Choroid plexus epithelial cell (primary cell): ENCODE data around the gene PKP4.

Experiments used
- DNase-seq: peaks from one replicate; pipeline ENCODE4 v3.0.0-alpha.2; 2010; ENCODE audit warnings: low read depth
- H3K4me3 ChIP-seq: 2 replicates; pipeline ENCODE4 v1.5.1; 2011; ENCODE audit warnings: low read depth, mild to moderate bottlenecking, control low read depth, low read length, moderate library complexity
- TF ChIP-seq, protein P1 (sequence below): conservative IDR thresholded peaks from 2 replicates; pipeline ENCODE4 v1.5.1; 2011; ENCODE audit warnings: low read depth, mild to moderate bottlenecking, control low read depth, inconsistent platforms, low read length, moderate library complexity

PKP4 gene

DNA sequence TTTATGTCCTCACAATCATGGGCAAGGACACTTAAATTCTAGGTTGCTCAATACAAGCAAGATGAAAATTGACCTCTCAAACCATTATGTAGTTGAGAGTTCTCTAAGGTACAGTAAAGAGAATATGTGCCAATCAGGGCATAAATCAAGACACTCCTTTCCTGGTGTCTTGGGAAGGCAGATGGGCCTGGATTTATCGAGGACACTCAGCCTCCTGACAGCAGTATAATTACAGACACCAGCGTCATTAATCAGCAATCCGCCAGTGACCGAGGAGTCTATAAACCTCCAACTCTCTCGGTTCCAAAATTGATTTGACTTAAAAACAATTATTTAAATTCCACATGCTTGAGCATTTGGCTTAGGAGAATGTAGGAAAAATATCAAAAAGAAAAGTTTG is 262.7 kb downstream of the PKP4 start:
- no peak overlapping the region for H3K4me3 ChIP-seq
- TF ChIP-seq, protein P1, sequence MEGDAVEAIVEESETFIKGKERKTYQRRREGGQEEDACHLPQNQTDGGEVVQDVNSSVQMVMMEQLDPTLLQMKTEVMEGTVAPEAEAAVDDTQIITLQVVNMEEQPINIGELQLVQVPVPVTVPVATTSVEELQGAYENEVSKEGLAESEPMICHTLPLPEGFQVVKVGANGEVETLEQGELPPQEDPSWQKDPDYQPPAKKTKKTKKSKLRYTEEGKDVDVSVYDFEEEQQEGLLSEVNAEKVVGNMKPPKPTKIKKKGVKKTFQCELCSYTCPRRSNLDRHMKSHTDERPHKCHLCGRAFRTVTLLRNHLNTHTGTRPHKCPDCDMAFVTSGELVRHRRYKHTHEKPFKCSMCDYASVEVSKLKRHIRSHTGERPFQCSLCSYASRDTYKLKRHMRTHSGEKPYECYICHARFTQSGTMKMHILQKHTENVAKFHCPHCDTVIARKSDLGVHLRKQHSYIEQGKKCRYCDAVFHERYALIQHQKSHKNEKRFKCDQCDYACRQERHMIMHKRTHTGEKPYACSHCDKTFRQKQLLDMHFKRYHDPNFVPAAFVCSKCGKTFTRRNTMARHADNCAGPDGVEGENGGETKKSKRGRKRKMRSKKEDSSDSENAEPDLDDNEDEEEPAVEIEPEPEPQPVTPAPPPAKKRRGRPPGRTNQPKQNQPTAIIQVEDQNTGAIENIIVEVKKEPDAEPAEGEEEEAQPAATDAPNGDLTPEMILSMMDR = no peak
- no peak for DNase-seq

DNA sequence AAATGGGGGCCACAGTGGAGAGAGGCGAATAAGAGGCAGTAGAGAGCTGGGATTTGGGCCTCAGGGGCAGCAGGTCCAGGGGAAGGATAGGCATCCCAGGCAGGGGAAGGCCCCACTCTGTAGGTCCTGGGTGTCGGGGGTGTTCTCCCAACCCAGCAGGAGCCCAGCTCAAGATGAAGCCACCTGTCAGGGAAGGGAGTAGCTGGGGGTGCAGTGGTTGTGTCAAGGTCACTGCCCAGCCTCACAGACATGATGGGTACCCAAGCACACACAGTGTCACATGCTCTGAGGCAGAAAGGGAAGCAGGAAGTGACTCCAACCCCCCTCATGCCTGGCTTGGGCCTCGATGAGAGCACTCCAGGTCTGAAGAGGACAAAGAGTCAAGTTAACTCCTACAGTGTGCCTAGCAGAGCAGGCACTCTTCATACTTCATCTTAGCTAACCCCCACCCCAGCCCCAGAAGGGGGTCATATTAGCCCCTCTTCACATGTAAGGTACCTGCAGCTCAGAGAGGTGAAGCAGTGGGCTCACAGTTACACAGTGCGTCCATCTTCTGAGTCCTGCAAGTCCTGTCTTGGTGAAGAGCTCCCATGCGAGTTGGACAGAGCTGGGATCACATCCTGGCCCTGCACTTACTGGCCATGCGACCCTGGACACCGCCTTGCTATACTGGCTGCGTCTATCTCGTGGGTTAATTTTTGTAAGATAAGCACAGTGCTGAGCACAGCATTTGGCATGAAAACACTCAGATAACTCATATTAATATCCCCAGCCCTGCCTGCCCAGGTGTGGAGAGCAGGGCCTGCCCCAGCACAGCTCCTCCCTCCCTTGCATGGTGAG is 265.7 kb downstream of the PKP4 start:
- no peak for DNase-seq
- TF ChIP-seq, protein P1 = no peak

DNA sequence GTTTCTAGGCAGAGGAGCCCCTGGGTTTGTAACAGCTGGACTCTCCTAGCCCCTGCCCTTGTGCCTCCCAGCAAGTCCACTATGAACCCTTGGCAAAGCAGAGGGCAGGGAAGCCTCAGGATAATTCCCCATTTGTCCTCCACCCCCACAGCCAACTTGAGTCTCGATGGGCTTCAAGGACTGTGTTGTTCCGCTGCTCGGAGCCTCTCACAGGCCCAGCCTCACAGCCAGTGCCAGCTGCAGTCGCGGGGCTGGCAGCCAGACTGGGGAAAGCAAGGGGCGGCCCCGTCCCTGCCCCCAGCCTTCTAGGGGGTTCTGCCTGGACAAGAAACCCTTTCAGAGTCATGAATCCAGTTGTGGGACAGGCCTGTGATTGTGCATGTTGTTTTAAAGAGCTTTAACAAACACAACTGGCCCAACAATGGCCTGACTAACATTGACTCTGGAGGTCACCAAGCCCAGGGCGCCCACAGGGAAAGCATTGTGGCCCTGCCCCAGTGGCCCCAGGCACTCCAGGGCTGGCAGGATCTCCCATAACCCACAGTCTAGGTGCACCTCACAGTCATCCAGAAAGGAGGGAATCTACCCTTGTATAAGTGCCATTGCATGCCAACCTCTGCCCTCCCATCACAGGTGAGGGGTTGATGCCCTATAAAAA is 266.6 kb downstream of the PKP4 start:
- TF ChIP-seq, protein P1 = no peak
- no peak for DNase-seq
- H3K4me3 ChIP-seq = no peak overlapping the region

More for the DNA sequence above, 265.7 kb downstream of the PKP4 start:
- H3K4me3 ChIP-seq = no peak overlapping the region

DNA sequence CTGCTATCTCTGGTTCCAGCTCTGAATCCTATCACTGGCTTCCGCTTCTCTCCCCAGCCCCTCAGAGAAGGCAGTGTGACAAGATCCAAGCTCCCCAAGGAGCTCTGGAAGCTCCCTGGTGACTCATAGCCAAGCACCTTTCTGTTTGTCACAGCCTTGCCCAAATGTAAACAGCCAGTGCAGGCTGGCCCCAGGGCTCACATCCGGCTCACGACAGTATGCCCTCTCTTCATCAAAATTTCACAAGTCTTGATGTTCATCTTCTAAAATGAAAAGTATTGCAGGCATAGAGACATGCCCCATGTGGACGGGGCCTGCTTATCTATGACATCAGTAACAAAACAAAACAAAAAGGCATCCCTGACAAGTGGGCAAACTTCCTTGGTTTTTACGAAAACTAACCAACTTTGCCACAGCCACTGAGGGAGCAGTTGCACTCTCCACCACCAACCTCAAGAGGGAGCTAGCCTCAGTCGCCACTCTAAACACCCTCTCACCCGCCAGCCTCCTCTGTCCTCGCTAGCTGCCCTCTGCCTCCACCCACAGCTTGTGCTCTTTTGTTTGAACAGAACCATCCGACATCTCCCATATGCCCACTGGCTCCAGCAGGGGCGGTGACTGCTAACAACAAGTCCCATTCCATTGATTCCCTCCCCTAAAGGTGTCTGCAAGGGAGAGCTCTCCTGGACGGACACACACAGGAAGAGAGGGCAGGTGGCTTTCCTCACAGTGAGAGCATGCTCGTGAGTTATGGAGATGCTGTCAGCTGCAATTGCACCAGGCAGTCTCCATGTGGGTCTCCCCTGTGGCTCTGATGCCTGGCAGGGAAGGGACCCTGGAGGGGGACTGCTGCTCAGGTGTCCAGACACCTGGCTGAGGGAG is 267.4 kb downstream of the PKP4 start:
- no peak for DNase-seq
- H3K4me3 ChIP-seq = no peak overlapping the region
- TF ChIP-seq, protein P1 = peak; percentile 27

DNA sequence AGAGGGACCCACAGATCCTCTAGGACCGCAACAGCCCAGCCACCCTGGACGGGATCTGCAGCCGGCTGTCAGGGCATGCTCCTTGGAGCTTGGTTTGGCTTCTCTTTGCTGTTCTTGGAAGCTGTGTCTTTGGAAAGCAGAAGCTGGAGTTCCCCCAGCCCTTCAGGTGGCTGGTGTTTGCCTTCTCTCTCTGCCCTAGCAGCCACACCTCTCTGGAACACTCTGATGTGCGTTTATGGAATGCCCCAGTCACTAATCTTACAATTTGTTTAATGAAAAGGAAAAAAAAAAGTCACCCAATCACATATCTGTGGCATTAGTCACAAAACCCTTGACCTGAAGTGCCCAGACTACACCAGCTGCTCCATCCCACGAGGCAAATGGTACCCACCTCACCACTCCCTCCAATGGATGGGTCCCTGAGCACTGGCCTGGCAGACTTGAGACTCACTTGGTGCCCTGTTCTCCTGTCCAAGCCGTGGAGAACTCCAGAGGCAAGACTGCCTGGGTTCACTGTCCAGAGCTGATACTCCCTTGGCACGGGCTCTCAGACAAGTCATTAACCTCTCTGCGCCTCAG is 268.1 kb downstream of the PKP4 start:
- DNase-seq = no peak
- H3K4me3 ChIP-seq = no peak overlapping the region
- TF ChIP-seq, protein P1 = no peak

DNA sequence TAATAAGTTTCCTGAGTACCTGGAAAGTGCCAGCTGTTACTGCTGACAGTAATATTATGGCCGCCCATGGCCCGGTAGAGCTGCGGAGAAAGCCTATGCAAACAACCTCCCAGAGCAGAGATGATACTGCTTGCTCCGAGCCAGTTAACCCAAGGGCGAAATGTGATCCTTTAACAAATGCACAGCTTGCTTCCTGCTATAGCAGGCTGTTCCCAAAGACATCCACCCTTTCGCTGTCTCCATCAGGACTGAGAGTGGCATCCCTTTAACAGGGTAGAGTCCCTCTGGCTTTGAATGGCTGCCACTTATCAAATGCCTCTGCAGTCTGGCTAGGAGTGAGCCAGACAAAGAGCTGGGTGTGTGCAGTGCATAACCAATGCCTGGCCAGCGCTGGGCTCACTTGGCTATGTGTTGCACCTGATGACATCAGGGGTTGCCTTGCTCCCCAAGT is 268.7 kb downstream of the PKP4 start:
- TF ChIP-seq, protein P1 = no peak
- no peak overlapping the region for H3K4me3 ChIP-seq
- peak; percentile 39 for DNase-seq
